Activated T-cell treated with anti-CD3 and anti-CD28 coated beads, Interleukin-2, amount 50 U/mL, for 1 hour (primary cell): Measurements from ENCODE around the gene CTXN3.

Source experiments
- DNase-seq: peaks from one replicate; pipeline ENCODE4 v3.0.0-alpha.2; 2020

CTXN3 gene

DNA sequence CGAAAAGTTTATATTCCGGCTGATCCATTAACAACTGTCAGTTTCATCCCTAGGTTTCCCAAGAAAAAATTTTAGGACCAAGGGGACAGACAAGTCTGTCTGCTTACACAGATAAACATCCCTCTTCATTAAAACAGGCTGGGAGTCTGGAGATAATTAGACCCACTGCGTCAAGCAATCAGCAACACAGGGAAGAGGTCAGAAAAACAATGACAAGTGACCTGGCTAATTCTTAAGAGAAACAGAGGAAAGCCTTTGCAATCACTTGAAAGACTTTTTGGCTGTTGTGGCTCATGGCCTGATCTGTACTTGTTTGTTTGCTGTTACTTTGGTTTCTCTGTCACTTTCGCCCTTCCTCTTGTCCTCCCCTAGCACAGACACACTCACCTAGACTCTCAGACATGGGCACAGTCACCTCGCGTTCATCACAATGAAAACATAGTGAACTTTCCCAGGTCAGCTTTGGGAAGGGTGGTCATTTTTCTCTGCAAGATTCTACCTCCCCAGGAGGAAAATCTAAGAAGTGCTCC, 51.4 kb downstream of the CTXN3 start:
- no peak for DNase-seq

DNA sequence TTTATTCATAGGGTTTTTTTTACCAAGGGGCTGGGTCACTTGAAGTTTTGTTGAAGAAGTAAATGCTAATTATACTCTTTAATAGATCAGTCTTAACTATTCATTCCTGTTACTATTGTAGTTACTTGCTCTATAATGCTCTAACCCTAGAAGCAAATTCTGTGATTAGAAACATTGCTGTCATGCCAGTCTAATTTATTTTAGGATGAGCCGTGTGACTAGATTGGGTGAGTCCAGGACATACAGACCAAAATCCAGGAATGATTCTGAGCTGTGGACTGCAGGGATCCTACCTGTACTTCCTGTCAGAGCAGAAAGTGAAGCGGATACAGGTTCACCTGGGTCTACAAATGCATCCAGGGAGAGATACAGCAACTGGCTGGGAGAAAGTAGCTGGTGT, 53.6 kb downstream of the CTXN3 start:
- DNase-seq, result no peak

DNA sequence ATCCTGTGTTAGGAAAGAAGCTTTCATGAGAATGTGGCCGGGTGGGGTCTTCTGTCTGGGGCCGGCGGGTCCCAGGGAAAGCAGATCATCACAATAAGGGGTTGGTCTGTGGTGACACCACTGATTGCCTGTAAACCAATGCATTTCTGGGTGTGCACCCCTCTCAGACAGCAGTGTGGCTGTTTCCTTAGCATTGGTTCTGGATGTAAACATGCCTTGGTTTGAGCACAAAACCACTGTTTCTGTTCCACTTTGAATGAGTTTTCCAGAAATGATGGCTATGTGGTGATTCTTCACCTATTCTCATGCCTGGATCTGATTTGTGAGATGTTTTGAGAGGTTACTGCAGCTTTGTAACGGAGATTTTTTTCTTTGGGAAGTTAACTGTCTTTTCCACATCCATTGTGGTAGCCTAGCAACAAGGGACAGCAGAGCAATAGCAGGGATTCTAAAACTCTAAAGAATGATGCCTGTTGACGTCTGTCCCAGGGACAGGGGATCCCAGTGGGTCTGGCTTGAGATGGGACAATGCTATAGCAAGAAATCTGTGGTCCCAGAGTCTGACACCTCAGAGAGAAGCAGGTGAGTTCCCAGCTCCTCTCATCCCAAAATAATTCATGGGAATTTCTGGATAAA, 54.2 kb downstream of the CTXN3 start, which contains the start of gene CCDC192:
Gene CCDC192, plus strand, starts transcription at position 466 of the 636 bp plus-strand sequence. Its CDS starts 55 bp downstream, at position 521.
- no peak for DNase-seq

DNA sequence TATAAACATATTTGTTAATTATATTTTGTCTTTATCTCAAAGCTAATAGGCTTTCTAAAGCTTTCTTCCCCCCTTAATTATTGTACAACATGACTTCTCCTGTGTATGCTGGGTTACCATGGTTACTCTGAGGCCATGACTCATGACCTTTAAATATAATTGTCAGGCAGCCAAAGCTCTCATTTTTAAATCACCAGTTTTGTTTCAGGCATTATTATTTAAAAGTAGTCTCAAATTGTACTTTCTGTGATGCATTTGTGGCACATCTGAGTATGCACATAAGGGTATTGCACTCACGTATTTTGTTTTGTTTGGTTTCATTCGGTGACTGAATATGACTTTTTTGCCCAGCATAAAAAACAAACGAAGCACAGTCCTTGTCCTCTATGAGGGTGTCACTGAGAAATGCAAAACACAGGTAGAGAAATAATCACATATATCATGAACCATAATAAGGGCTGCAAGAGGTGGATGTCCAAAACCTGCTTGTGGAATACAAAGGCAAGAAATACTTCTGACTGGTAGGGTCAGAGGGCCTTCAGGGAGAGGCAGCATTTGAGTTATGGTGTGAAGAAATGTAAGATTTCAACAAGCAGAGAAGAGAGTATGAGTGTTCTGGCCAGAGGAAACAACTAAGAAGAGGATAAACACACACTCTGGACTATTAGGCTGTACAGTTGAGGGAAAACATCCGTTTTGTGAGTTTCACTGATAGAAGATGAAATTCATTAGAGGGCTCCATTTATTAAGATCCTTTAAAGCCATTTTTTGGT, 56.4 kb downstream of the CTXN3 start:
- DNase-seq, result no peak

DNA sequence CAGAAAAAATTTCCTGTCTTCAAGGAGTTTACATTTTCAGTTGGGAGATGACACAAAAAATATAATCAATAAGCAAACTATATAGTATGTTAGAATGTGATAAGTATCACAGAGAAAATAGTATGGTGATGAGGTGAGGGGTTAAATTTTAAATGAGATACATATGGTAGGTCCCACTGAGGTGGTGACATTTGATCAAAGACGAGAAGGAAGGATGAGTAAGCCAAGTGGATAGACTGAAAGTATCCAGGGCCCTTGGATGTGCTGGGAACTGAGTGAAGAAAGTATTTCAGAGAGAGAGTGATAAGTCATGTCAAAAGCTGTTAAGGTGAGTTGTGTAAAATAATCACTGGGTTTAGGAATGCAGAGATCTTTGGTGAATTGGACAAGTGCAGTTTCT, 57.8 kb downstream of the CTXN3 start:
- DNase-seq, result no peak

DNA sequence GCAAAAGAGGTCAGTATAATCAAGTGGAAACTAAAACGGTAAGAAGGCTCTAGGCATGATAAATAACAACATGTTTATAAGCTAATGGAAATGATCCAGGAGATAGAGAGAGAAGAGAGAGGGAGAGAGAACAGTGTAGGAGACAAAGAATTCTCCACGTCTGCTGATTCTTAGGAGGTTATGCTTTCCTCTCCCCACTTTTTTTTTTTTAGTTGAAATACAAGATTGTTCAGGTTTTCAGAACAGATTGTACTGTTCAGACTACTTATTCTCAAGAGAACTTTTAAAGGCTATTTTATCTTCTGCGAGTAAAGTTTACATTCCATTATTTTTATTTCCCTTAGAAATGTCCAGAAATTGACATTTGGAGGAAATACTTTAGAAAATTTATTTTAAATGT, 58.3 kb downstream of the CTXN3 start:
- DNase-seq, result no peak
